GM18909 (cell line): Measurements from ENCODE around the gene PM20D1.

Experiments used
- ATAC-seq: cut with Tn5 transposase; IDR thresholded peaks from one replicate; pipeline ENCODE4 v1.9.1; 2021; ENCODE audit warnings: mild to moderate bottlenecking; ENCODE audit not compliant: unreplicated experiment, poor library complexity

The PM20D1 gene

GRCh38 chr1:205810448-205811157 is 39.3 kb downstream of the PM20D1 start:
- ATAC-seq = no peak

DNA sequence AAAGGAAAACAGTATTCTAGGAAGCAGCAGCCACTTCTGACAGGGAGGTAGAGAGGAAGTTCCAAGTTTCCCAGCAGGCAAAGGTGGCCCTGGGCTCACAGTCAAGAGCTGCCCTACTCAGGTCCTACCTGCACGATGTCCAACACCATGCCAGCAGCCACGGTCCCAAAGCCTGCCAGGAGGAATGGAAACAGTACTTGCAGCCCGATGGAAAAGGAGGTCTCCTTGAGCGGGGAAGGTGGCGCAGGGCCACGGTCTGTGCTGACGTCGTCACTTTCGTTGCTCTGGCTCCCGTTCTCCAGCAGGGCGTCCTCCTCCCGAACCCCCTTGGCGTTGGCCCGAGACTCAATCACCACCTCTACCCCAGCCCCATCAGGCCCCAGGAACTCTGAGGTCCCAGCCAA is 40.0 kb downstream of the PM20D1 start:
- ATAC-seq = no peak

GRCh38 chr1:205809469-205809868 is 40.5 kb downstream of the PM20D1 start:
- ATAC-seq = no peak

DNA sequence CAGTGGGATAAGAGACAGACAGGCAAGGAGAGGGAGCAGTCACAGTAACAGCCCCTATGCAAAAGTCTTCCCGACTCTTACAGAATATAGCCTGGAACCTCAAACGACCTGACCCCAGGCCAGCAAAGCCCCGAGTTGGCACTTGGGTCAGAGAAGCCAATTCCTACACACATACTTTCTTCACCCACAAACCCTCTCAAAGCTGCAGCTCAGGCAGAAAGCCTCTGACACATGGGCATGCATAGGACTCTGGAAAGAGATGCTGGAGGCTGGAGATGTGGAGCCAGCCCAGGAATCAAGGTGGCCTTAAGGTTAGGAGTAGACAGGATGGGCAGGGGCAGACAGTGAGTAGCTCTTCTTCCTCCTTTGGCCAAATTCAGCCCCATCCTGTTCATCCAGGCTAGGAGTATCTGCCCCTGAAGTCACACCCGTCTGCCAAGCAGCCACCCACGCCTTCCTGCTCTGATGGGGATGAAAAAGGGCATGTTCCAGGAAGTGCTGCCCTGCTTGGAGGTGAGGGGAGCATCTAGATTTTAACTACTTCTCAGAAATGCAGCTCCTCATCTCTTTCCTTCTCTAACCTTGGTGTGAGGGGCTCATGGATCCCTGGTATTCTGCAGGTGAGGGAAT is 44.7 kb downstream of the PM20D1 start:
- ATAC-seq = no peak

DNA sequence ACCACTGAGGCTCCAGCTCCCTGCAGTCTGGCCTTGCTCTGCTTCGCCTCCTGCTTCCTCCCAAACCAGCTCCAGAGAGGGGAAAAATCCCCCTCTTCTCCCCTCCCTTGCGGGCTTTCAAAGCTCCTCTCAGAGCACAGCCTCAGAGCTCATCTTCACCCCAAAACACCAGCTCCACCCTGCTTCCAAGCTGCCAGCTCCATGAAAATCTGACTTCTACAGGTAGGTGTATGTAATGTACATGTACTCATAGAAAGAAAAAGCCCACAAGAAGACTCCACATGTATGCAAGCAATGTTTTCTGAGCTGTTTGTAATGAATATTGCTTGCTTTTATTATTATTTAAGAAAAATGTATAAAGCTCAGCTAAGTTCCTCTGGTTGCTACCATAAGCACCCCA is 45.3 kb downstream of the PM20D1 start:
- ATAC-seq = no peak

- ATAC-seq = no peak
Measured at GRCh38 chr1:205803986-205804385, 45.9 kb downstream of the PM20D1 start.

DNA sequence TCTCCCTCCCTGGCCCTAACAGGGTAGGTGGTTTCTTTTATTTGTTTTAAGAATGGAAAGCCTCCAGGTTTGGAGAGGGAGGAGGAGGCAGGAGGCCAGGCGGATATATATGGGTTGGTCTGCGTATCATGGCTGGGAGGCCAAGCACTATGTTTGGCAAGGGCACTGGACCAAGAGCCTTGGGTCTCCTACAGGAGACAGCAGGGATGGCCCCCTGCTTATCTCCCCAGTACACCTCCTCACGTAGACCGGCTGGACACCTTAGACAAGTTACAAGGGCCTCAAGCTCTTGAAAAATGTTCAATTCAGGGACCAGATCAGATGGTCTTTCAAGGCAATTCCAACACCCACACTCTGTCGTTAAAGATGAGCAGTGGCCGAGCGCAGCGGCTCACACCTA is 47.9 kb downstream of the PM20D1 start:
- no peak for ATAC-seq

GRCh38 chr1:205800981-205801703 is 48.8 kb downstream of the PM20D1 start:
- no peak for ATAC-seq

GRCh38 chr1:205800427-205800826 is 49.5 kb downstream of the PM20D1 start:
- ATAC-seq = no peak

GRCh38 chr1:205798577-205798976 is 51.4 kb downstream of the PM20D1 start:
- no peak for ATAC-seq

DNA sequence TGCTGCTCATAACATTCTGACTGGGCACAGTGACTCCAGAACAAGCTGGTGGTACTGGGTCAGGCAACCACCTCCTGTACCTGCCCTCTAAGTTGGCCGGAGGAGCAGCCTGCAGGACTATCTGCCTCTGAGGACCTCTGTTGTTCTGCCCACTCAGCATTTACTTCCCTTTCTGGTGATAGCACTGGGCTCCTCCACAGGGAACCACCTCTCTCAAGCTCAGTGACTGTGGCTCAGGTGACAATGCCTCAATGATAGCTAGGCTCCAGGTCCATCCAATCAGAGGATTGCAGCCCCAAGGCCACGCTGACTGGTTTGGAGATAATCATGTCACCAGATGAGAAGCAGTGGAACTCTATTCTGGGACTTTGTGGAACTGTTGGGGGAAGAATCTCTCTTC is 52.8 kb downstream of the PM20D1 start:
- ATAC-seq = no peak

DNA sequence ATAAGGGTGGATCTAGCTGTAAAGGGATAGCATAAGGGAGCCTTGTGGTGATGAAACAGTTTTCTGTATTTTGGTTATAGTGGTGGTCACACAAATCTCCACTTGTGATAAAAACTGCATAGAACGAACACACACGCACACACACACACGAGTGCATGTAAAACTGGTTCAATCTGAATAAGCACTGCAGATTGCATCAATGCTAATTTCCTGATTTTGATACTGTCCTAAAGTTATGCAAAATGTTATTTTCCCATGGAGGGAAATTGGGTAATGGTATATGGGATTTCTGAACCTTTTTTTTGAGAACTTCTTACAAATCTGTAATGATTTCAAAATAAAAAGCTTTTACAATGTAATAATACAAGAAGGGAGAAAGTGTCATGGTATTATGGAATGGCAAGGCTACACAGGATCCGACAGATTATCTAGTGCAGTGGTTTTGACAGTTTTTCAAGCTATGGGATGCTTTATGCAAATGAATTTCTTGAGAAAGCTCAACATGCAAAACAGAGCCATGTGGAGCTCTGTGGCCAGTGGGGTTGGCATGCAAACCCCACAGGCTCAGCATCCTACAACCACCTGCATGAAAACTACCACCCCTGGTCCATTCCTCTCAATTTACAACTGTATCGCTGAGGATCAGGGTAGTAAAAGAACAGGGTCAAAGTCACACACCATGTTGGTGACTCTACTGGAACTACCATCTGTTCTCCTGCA is 55.8 kb downstream of the PM20D1 start:
- no peak for ATAC-seq

GRCh38 chr1:205792961-205793673 is 56.8 kb downstream of the PM20D1 start:
- no peak for ATAC-seq

GRCh38 chr1:205792481-205792881 is 57.5 kb downstream of the PM20D1 start:
- no peak for ATAC-seq

GRCh38 chr1:205791568-205792180 is 58.3 kb downstream of the PM20D1 start:
- ATAC-seq = no peak

DNA sequence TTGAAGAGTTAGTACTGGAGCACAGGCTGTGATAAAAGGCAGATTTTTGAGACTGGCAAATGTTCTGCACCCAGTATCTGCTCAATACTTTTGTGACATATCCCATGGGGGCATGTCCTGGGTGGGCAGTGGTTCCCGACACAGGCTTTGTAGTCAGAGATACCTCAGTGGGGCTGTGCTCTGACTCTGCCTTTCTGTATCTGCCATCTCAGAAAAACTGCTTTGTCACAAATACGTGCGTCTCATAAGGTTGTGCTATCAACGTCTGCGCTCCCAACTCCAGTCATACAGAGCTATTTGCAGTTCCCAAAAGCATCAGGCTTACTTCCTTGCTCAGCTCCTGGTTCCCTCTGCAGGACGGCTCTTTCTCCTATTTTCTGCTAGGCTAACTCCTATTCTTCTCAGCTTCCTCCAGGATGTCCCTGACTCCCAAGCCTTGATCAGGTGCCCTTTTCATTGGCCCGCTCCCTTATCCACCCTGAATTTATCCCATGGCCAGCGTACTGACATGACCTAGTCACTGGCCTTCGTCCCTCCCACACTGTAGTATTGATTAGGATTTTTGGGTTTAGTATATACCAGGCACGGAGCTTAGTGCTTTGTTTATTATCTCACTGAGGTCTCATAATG is 62.5 kb downstream of the PM20D1 start:
- ATAC-seq = no peak

- ATAC-seq = no peak
Measured at GRCh38 chr1:205786601-205787000, 63.3 kb downstream of the PM20D1 start.

DNA sequence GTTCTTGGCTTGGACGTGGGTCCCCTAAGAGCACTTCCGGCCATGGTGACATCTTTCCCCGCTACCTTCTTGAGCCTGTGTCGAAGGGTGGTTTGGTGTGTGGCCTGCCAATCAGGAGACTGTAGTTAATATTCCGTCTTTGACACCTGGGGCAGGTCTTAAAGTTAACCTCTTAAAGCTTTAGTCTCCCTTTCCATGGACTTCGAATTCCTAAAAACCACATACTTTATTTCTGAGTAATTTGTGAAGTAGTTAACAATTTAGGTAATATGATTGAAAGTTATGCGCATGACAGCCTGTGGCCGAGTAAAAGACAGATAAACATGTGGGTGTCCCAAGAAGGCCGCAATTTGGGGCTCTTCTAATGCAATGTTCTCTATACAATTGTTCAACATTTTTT is 64.5 kb downstream of the PM20D1 start:
- ATAC-seq = no peak

GRCh38 chr1:205783904-205784303 is 66.0 kb downstream of the PM20D1 start:
- no peak for ATAC-seq
